ENCODE data around the gene GRAMD4. TPM values are rescaled to one million over a fixed set of nuclear protein-coding genes. Genes with fewer than 3 reads are reported as not detected.
"Not testable (repeated sequence)": the region's sequence is repeated elsewhere in the genome, so short reads cannot be mapped to it uniquely, and the experiment has no call there.

The GRAMD4 gene
- total RNA-seq, 2 donors from 2014 or later: 15.9 to 18.6 TPM

- intact Hi-C loops (cut with DNase I): no loop called here
- DNase-seq (ENCODE audit: low spot score): no peak
Observed at GRCh38 chr22:46631113-46631512, 10.9 kb downstream of the GRAMD4 start.

DNA sequence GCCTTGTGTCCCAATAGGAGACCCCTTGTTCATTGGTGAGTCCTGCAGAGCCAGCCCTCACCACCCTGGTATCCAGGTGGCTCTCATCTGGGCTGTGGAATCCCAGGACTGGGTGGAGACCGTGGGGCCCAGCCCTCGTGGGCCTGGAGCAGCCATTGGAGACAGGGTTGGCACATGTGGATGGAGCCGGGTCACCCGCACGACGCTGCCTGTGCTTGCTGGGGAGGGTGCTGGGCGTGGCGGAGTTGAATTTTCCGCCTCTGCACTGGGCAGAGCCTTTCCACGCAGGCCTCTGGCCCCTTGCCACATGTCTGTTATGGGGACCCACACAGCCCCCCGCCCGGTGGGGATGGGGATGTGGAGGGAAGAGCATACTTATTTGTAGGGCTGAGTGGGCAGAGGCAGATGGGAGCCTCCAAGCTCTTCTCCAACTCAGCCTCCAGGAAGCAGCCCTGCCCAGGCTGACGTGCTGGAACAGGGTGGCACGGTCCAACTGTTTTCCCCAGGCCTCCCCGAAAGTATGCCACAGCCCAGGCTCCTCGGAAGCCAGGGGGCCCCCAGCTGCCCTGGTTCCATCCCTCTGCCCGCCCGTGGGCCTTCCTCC, 12.6 kb downstream of the GRAMD4 start:
- intact Hi-C loops (cut with DNase I): no loop called here
- DNase-seq (ENCODE audit: low spot score): no peak

GRCh38 chr22:46633334-46633890, 13.2 kb downstream of the GRAMD4 start:
- intact Hi-C loops (cut with DNase I): no loop called here
- no peak for DNase-seq (ENCODE audit: low spot score)

DNA sequence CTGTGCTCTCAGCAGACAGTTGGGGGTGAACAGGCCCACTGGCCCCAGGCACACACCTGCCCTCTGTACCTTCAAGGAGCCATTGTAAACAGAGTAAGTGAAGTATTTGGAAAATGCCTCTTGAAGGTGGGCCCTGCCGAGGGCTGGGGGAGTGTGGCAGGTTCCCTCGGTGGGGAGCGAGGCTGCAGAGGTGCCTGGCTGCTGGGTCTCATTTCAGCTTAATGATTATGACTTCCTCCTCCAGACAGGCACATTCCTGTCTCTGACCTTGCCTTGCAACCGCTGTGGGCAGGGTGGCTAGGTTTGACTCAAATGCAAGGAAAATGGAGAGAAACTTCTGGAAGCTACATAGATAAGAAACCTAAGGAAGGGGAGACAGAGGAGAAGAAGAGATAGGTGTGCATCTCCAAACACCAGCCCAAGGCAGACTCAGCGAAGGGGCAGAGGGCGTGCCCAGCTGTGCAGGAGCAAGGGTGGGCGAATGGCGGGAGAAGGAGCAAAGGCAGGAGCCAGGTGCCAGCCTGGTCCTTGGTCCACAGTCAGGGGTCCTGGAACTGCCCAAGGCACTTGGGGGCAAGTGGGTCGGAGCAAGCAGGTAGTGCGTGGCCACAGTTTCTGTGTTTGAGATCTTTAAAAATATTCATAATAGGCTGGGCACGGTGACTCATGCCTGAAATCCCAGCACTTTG, 14.0 kb downstream of the GRAMD4 start:
- DNase-seq (ENCODE audit: low spot score): no peak
- intact Hi-C loops (cut with DNase I): no loop called here

DNA sequence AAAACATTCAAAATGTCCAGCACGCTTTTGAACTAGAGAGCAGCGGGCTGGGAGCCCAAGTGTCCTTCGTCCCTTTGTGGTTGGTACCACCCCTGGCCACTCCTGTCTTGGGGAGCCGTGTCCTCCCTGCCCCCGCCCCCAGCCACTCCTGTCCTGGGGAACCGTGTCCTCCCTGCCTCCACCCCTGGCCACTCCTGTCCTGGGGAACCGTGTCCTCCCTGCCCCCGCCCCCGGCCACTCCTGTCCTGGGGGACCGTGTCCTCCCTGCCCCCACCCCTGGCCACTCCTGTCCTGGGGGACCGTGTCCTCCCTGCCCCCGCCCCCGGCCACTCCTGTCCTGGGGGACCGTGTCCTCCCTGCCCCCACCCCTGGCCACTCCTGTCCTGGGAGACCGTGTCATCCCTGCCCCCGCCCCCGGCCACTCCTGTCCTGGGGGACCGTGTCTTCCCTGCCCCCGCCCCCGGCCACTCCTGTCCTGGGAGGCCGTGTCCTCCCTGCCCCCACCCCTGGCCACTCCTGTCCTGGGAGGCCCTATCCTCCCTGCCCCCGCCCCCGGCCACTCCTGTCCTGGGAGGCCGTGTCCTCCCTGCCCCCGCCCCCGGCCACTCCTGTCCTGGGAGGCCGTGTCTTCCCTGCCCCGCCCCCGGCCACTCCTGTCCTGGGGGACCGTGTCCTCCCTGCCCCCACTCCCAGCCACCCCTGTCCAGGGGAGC, 14.9 kb downstream of the GRAMD4 start:
- intact Hi-C loops (cut with DNase I); DNase-seq (ENCODE audit: low spot score): not testable (repeated sequence)

DNA sequence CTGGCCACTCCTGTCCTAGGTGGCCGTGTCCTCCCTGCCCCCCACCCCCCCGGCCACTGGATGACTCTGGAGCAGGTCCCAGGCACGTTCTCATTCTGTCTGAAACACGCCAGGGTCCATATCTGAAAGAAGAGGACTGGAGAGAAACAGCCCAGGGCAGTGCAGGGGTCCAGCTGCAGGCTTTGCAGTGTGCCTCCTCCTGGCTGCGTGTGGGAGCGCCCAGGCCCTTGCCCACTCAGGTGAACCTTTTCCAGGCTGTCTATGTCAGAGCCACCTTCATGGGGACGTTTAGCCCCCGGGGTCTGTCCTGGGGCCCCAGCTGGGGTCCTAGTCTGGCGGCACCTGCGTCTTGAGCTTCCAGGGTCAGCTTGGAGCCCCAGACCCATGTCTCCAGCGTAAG, 15.6 kb downstream of the GRAMD4 start:
- no peak for DNase-seq (ENCODE audit: low spot score)
- intact Hi-C loops (cut with DNase I): no loop called here

GRCh38 chr22:46636221-46637002, 16.2 kb downstream of the GRAMD4 start:
- DNase-seq (ENCODE audit: low spot score): no peak
- intact Hi-C loops (cut with DNase I): no loop called here

GRCh38 chr22:46637711-46638600, 17.8 kb downstream of the GRAMD4 start:
- no peak for DNase-seq (ENCODE audit: low spot score)
- intact Hi-C loops (cut with DNase I): no loop called here

DNA sequence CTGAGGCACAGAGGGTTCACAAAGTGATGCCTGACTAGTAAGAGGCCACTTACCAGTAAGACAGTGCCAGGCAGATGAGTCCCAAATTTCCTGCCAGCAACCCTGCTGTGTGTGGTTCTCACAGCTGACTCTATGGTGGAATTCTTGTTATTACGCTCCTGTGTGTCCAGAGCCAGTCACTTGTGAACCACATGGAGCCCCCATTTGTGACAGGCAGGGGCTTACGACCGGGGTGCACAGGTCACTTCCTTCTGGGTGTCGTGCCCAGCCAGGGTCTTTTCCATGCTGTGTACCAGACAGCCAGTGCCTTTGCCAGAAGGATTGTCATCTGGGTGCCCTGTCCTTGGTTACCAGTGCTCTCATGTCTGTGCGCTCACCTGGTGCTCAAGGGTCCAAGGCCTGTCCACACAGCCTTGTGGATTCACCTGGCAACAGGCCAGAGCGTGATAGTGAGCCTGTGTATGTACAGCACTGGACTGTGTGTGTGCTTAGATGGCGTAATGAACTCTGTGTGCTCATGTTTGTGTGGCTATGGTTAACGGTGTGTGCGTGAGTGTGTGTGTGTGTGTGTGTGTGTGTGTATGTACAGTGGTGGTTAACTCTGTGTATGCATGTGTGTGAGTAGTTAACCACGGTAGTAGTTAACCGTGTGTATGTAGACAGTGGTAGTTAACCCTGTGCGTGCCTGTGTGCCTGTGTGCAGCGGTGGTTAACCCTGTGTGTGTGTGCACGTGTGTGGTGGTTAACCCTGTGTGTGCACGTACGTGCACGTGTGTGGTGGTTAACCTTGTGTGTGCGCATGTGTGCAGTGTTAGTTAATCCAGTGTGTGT, 18.6 kb downstream of the GRAMD4 start:
- no peak for DNase-seq (ENCODE audit: low spot score)
- intact Hi-C loops (cut with DNase I): no loop called here

DNA sequence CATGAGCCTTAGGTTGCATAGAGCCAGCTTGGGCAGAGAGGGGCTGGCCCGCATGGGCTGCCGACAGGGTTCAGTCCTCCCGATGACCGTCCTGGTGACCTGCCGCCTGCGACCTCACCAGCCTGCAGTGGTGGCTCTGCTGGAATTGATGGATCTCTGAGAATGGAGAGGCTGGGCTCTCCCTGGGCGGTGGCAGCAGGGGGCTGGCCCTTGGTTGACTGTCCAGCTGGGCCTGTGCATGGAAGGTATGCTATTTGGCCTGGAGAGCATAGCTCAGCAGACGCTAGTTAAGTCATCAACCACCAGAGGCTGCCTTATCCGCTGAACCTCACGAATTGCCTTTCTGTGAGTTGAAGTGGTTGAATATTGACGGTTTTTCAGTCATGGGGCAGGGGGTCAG, 19.7 kb downstream of the GRAMD4 start:
- no peak for DNase-seq (ENCODE audit: low spot score)
- intact Hi-C loops (cut with DNase I): no loop called here

GRCh38 chr22:46640293-46641055, 20.3 kb downstream of the GRAMD4 start:
- intact Hi-C loops (cut with DNase I): no loop called here
- DNase-seq (ENCODE audit: low spot score): no peak

GRCh38 chr22:46641811-46642266, 21.7 kb downstream of the GRAMD4 start:
- intact Hi-C loops (cut with DNase I): no loop called here
- no peak for DNase-seq (ENCODE audit: low spot score)

GRCh38 chr22:46642840-46643480, 22.8 kb downstream of the GRAMD4 start:
- intact Hi-C loops (cut with DNase I); DNase-seq (ENCODE audit: low spot score): not testable (repeated sequence)

GRCh38 chr22:46646531-46647215, 26.5 kb downstream of the GRAMD4 start:
- intact Hi-C loops (cut with DNase I): no loop called here
- no peak for DNase-seq (ENCODE audit: low spot score)

GRCh38 chr22:46648225-46648820, 28.1 kb downstream of the GRAMD4 start:
- DNase-seq (ENCODE audit: low spot score); intact Hi-C loops (cut with DNase I): not testable (repeated sequence)

All from posterior vena cava (tissue), 2 donors.